ENCODE results near the gene NTN5.

The NTN5 gene

DNA sequence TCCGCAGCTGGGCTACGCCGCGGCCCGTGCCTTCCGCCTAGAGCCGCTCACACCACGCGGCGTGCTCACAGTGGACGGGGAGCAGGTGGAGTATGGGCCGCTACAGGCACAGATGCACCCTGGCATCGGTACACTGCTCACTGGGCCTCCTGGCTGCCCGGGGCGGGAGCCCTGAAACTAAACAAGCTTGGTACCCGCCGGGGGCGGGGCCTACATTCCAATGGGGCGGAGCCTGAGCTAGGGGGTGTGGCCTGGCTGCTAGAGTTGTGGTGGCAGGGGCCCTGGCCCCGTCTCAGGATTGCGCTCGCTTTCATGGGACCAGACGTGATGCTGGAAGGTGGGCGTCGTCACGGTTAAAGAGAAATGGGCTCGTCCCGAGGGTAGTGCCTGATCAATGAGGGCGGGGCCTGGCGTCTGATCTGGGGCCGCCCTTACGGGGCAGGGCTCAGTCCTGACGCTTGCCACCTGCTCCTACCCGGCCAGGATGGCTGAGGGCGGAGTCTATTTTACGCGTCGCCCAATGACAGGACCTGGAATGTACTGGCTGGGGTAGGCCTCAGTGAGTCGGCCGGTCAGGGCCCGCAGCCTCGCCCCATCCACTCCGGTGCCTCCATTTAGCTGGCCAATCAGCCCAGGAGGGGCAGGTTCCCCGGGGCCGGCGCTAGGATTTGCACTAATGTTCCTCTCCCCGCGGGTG, 43.1 kb downstream of the NTN5 start:
- DNase-seq (ENCODE audit: low read depth) = peak; percentile 77

- DNase-seq (ENCODE audit: low read depth) = no peak
Measured at GRCh38 chr19:48629297-48629598, 43.6 kb downstream of the NTN5 start.

GRCh38 chr19:48628486-48629296, 44.1 kb downstream of the NTN5 start:
- no peak for DNase-seq (ENCODE audit: low read depth)

- DNase-seq (ENCODE audit: low read depth) = no peak
Measured at GRCh38 chr19:48627865-48628314, 44.9 kb downstream of the NTN5 start.

DNA sequence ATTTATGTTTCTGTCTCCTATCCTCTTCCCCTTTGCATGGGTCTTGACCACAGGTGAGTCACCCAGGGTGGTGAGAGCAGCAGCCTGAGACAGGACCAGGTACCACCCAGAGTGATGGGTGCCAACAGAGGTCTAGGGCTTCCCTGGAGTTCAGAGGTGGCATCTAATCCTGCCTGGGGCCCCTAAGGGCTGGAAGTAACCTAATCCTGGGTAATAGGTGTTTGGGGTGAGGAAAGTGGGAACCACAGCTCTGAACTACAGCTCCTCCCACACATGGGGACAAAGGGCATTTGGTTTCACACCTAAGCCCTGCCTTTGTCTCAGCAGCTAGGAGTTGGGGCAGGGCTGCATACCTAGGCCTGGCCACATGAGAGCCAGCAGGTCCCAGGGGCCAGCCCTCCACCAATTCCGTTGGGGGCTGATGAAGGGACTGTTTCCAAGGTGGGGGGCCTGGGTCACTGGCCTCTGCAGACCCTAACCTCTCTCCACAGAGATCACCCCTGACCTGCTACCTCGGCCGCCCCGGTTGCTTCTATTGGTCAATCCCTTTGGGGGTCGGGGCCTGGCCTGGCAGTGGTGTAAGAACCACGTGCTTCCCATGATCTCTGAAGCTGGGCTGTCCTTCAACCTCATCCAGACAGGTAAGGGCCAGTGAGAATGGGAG, 45.5 kb downstream of the NTN5 start:
- DNase-seq (ENCODE audit: low read depth) = peak; percentile 48

GRCh38 chr19:48625891-48626327, 46.9 kb downstream of the NTN5 start:
- no peak for DNase-seq (ENCODE audit: low read depth)

- DNase-seq (ENCODE audit: low read depth) = no peak
Measured at GRCh38 chr19:48624791-48625723, 47.8 kb downstream of the NTN5 start.

- peak; percentile 96 for DNase-seq (ENCODE audit: low read depth)
Measured at GRCh38 chr19:48624067-48624594, 48.7 kb downstream of the NTN5 start.

DNA sequence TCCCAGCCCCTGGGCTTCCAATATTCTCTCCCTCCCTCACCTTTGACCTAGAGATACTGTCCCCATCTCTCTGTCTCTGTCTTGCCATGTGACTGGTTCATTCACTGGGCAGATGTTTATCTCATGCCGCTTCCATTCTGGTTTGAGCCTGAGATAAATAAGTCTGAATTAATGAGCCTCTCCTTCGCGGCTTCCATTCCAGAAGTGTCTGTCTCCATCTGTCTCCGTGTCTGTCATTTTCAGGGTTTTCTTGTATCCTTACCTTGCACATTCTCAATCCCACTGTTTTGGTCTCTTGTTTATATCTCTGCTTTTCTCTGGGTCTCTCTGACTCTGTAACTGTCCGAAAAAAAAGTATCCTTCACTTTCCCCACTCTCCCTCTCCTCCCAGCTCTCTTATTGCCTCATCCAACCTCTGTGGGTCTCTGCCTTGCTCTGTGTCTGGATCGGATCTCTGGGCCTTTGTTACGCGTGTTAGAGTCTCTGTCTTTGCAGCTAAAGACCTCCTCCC, 49.2 kb downstream of the NTN5 start:
- no peak for DNase-seq (ENCODE audit: low read depth)

GRCh38 chr19:48619692-48620585, 52.9 kb downstream of the NTN5 start:
- DNase-seq (ENCODE audit: low read depth) = peak; percentile 46

- DNase-seq (ENCODE audit: low read depth) = peak; percentile 100
Measured at GRCh38 chr19:48618916-48619691, 53.7 kb downstream of the NTN5 start, which contains the start of the genes RPL18 and SPHK2. Gene RPL18, minus strand, starts transcription at chr19:48619178. Its CDS starts 35 bp downstream, at chr19:48619143. Gene SPHK2, plus strand, starts transcription at chr19:48619506. Its CDS starts 1,009 bp downstream, at chr19:48620515.

DNA sequence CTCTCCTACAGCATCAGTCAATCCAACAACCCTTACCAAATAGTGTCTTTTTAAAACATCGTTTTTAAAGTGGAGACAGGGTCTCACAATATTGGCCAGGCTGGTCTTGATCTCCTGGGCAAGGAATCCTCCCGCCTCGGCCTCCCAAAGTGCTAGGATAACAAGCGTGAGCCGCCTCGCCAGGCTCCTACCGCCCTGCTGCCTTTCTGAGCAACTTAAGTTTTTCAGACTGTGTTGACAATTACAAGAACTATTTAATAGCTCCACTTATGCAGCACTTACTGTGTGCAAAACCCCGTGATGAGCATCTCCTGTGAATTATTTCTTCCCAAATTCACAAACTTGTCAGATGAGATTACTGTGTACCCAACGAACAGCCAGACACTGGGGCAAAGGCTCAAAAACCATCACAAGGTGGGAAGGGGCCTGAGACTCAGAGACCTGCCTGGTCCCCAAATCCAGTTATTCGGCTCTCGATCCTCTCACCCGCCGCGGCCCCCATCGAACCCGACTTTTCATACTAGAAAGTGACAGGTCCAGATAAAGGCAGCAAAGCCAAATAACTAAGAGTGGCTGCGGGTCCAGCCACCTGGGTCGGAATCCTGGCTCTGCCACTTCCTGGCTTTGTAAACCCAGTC, 54.4 kb downstream of the NTN5 start:
- DNase-seq (ENCODE audit: low read depth) = no peak

GRCh38 chr19:48617146-48617937, 55.5 kb downstream of the NTN5 start:
- DNase-seq (ENCODE audit: low read depth) = no peak

DNA sequence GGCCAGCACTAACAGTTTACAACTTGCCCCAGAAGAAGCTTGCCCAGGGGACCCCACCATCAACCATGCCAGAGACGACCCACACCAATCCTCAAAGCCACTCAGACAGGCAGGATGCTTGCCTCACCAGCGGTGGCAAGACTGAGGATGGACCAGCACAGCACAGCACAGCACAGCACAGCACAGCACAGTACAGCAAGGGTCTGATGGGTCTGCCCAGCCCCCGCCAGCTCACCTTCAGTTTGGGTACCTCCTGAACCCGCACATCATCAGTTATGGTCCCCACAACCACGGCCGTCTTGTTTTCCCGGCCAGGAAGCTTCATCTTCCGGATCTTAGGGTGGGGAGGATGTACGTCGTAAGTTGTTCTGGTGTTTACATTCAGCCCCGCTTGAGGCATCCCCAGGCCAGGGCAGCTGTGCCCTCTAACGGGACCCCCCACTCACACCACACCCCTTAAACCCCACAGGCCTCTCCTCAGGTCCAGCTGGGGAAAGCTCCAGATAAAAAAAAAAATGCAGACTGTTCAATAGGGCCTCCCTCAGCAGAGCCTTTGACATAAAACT, 56.2 kb downstream of the NTN5 start:
- no peak for DNase-seq (ENCODE audit: low read depth)

- no peak for DNase-seq (ENCODE audit: low read depth)
Measured at GRCh38 chr19:48616041-48616436, 56.8 kb downstream of the NTN5 start.

- DNase-seq (ENCODE audit: low read depth) = no peak
Measured at GRCh38 chr19:48615231-48616040, 57.4 kb downstream of the NTN5 start.

Data from amniotic epithelial cell (primary cell).